Measurements from ENCODE around the gene CELA3B.
"Not testable (repeated sequence)": the region's sequence is repeated elsewhere in the genome, so short reads cannot be mapped to it uniquely, and the experiment has no call there.

DNA sequence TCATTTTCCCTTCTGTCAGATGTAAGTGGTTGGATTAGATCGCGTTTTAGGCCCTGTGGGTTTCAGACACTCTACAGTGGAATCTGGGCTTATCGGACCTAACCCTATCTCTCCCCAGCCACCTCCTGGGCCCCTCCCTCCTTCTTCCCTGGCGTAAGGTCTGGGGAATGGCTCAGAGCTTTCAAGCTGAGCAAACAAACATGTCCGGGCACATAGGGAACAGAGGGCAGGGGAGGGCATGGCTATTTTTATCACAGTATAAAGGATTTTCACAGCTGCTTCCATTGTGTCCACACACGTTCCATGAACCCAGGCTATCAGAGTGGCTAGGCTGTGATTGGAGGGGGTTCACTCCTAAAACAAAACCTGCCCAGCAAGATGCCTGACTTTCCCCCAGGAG lies 2.1 kb upstream of the CELA3B start:
- TF ChIP-seq CTCF (IDR thresholded peaks at IDR 0.05; ENCODE audit: insufficient read depth, low read length); POLR2AphosphoS5 (IDR thresholded peaks at IDR 0.05; ENCODE audit: low read depth); REST (IDR thresholded peaks at IDR 0.05; ENCODE audit: insufficient replicate concordance, low read depth); GABPA (IDR thresholded peaks at IDR 0.05; ENCODE audit: low read depth): not testable (repeated sequence)
